RWPE1 (cell line): ENCODE results near the gene NIPAL3.

Experiments
- CTCF ChIA-PET: fragments of 350-600 bp; sonication (Branson Sonifier 250); formaldehyde crosslinking; extraction: SDS; loops from one replicate; lab custom pipeline; 2021; lab: Yijun Ruan, JAX
- POLR2A ChIA-PET: fragments of 400-600 bp; formaldehyde crosslinking; extraction: SDS; loops from one replicate; lab custom pipeline; 2020; ENCODE audit warnings: antibody characterized with exemption; ENCODE audit not compliant: low non-redundant PET; lab: Yijun Ruan, JAX
- DNase-seq: peaks from one replicate; pipeline ENCODE4 v3.0.0; 2012; ENCODE audit warnings: low spot score
- H3K27ac ChIP-seq: fragments of 450-650 bp; 2 replicates; pipeline ENCODE4 v1.5.1; 2017
- CTCF ChIP-seq: fragments of 450-650 bp; conservative IDR thresholded peaks from 2 replicates; pipeline ENCODE4 v1.5.1; 2017; ENCODE audit warnings: low read depth, mild to moderate bottlenecking

Gene NIPAL3

GRCh38 chr1:24437631-24438396 lies 22.2 kb downstream of the NIPAL3 start:
- POLR2A ChIA-PET, result no interaction called here
- CTCF ChIA-PET, result interaction anchor here (0.6 to 0.7 kb wide), 2 partner anchors 45 to 513 kb away, joined by 3 to 4 read pairs; no protein-coding TSS in a partner anchor
- TF ChIP-seq CTCF, result no peak
- H3K27ac ChIP-seq, result peak overlapping the region; percentile 22
- DNase-seq, result no peak

GRCh38 chr1:24438423-24438901 lies 22.9 kb downstream of the NIPAL3 start:
- ChIA-PET CTCF (interaction anchor here (0.6 to 0.7 kb wide), 2 partner anchors 46 to 513 kb away, joined by 3 to 4 read pairs; no protein-coding TSS in a partner anchor), POLR2A (no interaction called here)
- no peak for DNase-seq
- no peak for TF ChIP-seq CTCF
- H3K27ac ChIP-seq, result peak overlapping the region; percentile 22

GRCh38 chr1:24440436-24440835 lies 24.8 kb downstream of the NIPAL3 start:
- POLR2A ChIA-PET, result no interaction called here
- H3K27ac ChIP-seq, result no peak overlapping the region
- CTCF ChIA-PET, result interaction anchor here (1.0 kb wide), 1 partner anchor 128 kb away, joined by 5 read pairs; no protein-coding TSS in a partner anchor
- no peak for TF ChIP-seq CTCF
- no peak for DNase-seq

- TF ChIP-seq CTCF, result no peak
- ChIA-PET CTCF (interaction anchor here (1.0 kb wide), 1 partner anchor 127 kb away, joined by 5 read pairs; no protein-coding TSS in a partner anchor), POLR2A (no interaction called here)
- no peak overlapping the region for H3K27ac ChIP-seq
- no peak for DNase-seq
These were observed 25.9 kb downstream of the NIPAL3 start for GRCh38 chr1:24441480-24441879.

- no peak for TF ChIP-seq CTCF
- no peak overlapping the region for H3K27ac ChIP-seq
- POLR2A ChIA-PET, result no interaction called here
- CTCF ChIA-PET, result interaction anchor here (0.6 to 1.2 kb wide), 3 partner anchors 10 to 83 kb away, joined by 3 read pairs; no protein-coding TSS in a partner anchor
- no peak for DNase-seq
These were observed 26.5 kb downstream of the NIPAL3 start for GRCh38 chr1:24441996-24442668.

- no peak overlapping the region for H3K27ac ChIP-seq
- ChIA-PET POLR2A (no interaction called here), CTCF (interaction anchor here (0.6 to 1.2 kb wide), 3 partner anchors 11 to 82 kb away, joined by 3 read pairs; no protein-coding TSS in a partner anchor)
- DNase-seq, result no peak
- TF ChIP-seq CTCF, result no peak
These were observed 27.2 kb downstream of the NIPAL3 start for GRCh38 chr1:24442764-24443163.
